HepG2 (cell line): ENCODE data around the gene JMY. TPM values are rescaled to one million over a fixed set of nuclear protein-coding genes. Genes with fewer than 3 reads are reported as not detected.

ENCODE experiments used
- ATF2 ChIP-seq: sonication (generic); formaldehyde crosslinking; IDR thresholded peaks from 2 replicates; pipeline ENCODE4 v1.4.0; 2020; ENCODE audit warnings: missing genetic modification reagents
- CSRNP2 ChIP-seq: sonication (generic); formaldehyde crosslinking; conservative IDR thresholded peaks from 2 replicates; pipeline ENCODE4 v1.8.0; 2022; ENCODE audit warnings: low read depth, missing genetic modification reagents
- CTCF ChIP-seq: sonication (generic); formaldehyde crosslinking; IDR thresholded peaks from 2 replicates; pipeline ENCODE4 v1.5.0; 2020; ENCODE audit warnings: mild to moderate bottlenecking, missing genetic modification reagents, moderate library complexity
- ERF ChIP-seq: IDR thresholded peaks from 2 replicates; pipeline ENCODE4 v1.6.1; 2018; ENCODE audit warnings: missing biosample characterization, missing genetic modification reagents
- GMEB1 ChIP-seq: sonication (generic); formaldehyde crosslinking; IDR thresholded peaks from 2 replicates; pipeline ENCODE4 v1.5.1; 2020; ENCODE audit warnings: missing genetic modification reagents, mild to moderate bottlenecking, borderline replicate concordance
- HMGA1 ChIP-seq: sonication (generic); formaldehyde crosslinking; conservative IDR thresholded peaks from 2 replicates; pipeline ENCODE4 v1.4.0; 2020; ENCODE audit warnings: missing genetic modification reagents
- POGZ ChIP-seq: sonication (generic); formaldehyde crosslinking; IDR thresholded peaks from 2 replicates; pipeline ENCODE4 v1.4.0; 2020; ENCODE audit warnings: mild to moderate bottlenecking, missing genetic modification reagents
- RBM22 ChIP-seq: fragments of 200-400 bp; formaldehyde crosslinking; optimal IDR thresholded peaks from 2 replicates; pipeline ENCODE3; 2017; ENCODE audit warnings: mild to moderate bottlenecking, low read length, moderate library complexity
- REPIN1 ChIP-seq: sonication (generic); formaldehyde crosslinking; IDR thresholded peaks from 2 replicates; pipeline ENCODE4 v1.8.0; 2022; ENCODE audit warnings: missing genetic modification reagents, low read depth, mild to moderate bottlenecking, borderline replicate concordance
- THYN1 ChIP-seq: sonication (generic); formaldehyde crosslinking; IDR thresholded peaks from 2 replicates; pipeline ENCODE4 v1.8.1; 2023; ENCODE audit warnings: low read depth, mild to moderate bottlenecking, moderate library complexity, missing genetic modification reagents, borderline replicate concordance
- ZBTB25 ChIP-seq: IDR thresholded peaks from 2 replicates; pipeline ENCODE4 v1.6.1; 2018; ENCODE audit warnings: missing genetic modification reagents
- ZBTB34 ChIP-seq: sonication (generic); formaldehyde crosslinking; IDR thresholded peaks from 2 replicates; pipeline ENCODE4 v1.8.0; 2022; ENCODE audit warnings: mild to moderate bottlenecking, missing genetic modification reagents
- ZFAT ChIP-seq: sonication (generic); formaldehyde crosslinking; conservative IDR thresholded peaks from 2 replicates; pipeline ENCODE4 v1.8.1; 2023; ENCODE audit warnings: missing genetic modification reagents, inconsistent platforms
- ZNF124 ChIP-seq: sonication (generic); formaldehyde crosslinking; IDR thresholded peaks from 2 replicates; pipeline ENCODE4 v1.4.0; 2020; ENCODE audit warnings: missing genetic modification reagents
- ZNF430 ChIP-seq: sonication (generic); formaldehyde crosslinking; IDR thresholded peaks from 2 replicates; pipeline ENCODE4 v1.9.0; 2021; ENCODE audit warnings: mild to moderate bottlenecking, missing genetic modification reagents
- ZNF503 ChIP-seq: sonication (generic); formaldehyde crosslinking; IDR thresholded peaks from 2 replicates; pipeline ENCODE4 v1.4.0; 2020; ENCODE audit warnings: missing genetic modification reagents
- polyA plus RNA-seq, 8 experiments: library from polyadenylated mRNA; depleted of rRNA in 3 of 8; stranded (reverse) in 7 of 8; unstranded in 1 of 8; fragments of >200 nt; fragmentation: Illumina TruSeq in 4 of 8; extraction: Trizol in 4 of 8; gene quantifications; 2 replicates each; pipeline versions ENCODE4 v1.2.1 to v1.2.3, GENCODE V29; 2011 to 2016; ENCODE audit warnings: low read depth in 4 of 8, missing spikeins in 1 of 8, mixed read lengths in 1 of 8; ENCODE audit not compliant: insufficient read depth in 1 of 8
- total RNA-seq, 5 experiments: library from RNA; depleted of rRNA; stranded (reverse); fragments of >200 nt; fragmentation: Illumina TruSeq; extraction: Trizol; gene quantifications; 2 replicates each; pipeline ENCODE4 v1.2.3, GENCODE V29; 2016; ENCODE audit warnings: low read depth in 1 of 5

JMY gene
- total and polyA plus RNA-seq, 2 of the 13 experiments (the other 11 are each of a cell fraction or from before 2014, with no cell fraction given): 4.0 to 4.2 TPM

- TF ChIP-seq ZBTB34 (no peak), POGZ (CRISPR knock-in tag) (no peak), ZBTB25 (CRISPR knock-in tag) (no peak), RBM22 (no peak), ZNF503 (CRISPR knock-in tag) (no peak), CSRNP2 (CRISPR knock-in tag) (no peak), REPIN1 (CRISPR knock-in tag) (0 out of 2 replicates have a peak, but pooled peaks have one; percentile 18), THYN1 (CRISPR knock-in tag) (no peak), GMEB1 (no peak), HMGA1 (CRISPR knock-in tag) (no peak), ZNF124 (CRISPR knock-in tag) (no peak), ZNF430 (CRISPR knock-in tag) (no peak), ATF2 (CRISPR knock-in tag) (no peak), ERF (CRISPR knock-in tag) (0 out of 2 replicates have a peak, but pooled peaks have one; percentile 27), ZFAT (CRISPR knock-in tag) (no peak), CTCF (peak; percentile 88)
Observed at GRCh38 chr5:79255786-79256557, 20.0 kb downstream of the JMY start (continued).
